ENCODE data around the gene ABCA13.

DNA sequence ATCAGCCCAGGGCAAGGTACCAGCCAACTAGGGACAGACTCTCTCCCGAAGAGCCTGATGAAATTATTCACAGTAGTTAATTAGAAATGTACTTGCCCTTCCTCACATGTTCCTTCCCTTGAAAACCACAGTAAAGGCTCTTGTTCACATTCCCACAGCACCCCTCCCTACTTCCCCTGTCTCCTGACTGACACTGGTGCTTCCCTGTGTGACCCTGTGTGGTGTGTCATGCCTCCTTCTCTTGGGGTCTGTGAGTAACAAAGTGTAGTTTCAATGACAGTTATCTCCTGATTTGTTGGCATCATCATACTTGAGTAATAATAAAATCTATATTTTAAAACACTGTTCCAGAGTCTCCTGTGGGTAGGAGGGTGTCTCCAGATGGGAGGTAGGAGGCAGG lies 209.7 kb downstream of the ABCA13 start:
- TF ChIP-seq JUN (IDR thresholded peaks at IDR 0.05; ENCODE audit: borderline replicate concordance, insufficient read depth, insufficient read length, low read depth) (no peak), MYC (IDR thresholded peaks at IDR 0.05; ENCODE audit: low read depth, low read length) (no peak)
- TF ChIP-seq, protein P1, sequence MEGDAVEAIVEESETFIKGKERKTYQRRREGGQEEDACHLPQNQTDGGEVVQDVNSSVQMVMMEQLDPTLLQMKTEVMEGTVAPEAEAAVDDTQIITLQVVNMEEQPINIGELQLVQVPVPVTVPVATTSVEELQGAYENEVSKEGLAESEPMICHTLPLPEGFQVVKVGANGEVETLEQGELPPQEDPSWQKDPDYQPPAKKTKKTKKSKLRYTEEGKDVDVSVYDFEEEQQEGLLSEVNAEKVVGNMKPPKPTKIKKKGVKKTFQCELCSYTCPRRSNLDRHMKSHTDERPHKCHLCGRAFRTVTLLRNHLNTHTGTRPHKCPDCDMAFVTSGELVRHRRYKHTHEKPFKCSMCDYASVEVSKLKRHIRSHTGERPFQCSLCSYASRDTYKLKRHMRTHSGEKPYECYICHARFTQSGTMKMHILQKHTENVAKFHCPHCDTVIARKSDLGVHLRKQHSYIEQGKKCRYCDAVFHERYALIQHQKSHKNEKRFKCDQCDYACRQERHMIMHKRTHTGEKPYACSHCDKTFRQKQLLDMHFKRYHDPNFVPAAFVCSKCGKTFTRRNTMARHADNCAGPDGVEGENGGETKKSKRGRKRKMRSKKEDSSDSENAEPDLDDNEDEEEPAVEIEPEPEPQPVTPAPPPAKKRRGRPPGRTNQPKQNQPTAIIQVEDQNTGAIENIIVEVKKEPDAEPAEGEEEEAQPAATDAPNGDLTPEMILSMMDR (IDR thresholded peaks at IDR 0.05; ENCODE audit: extremely low read depth in 1 of 2, insufficient read depth in 1 of 2, low read depth in 1 of 2, low read length in 2 of 2) = no peak
